ELF-1 (cell line): ENCODE measurements around the gene ODAD3.
"Not testable (repeated sequence)": the region's sequence is repeated elsewhere in the genome, so short reads cannot be mapped to it uniquely, and the experiment has no call there.

Experiments
- DNase-seq: peaks from one replicate; pipeline ENCODE4 v3.0.0-alpha.2; 2016; ENCODE audit warnings: low read depth, low spot score

Gene ODAD3

GRCh38 chr19:11435057-11435832, at the start of gene ODAD3, which contains the start of gene PRKCSH:
TSS of gene ODAD3 (minus strand) at chr19:11435121. CDS start at chr19:11435016, 105 bp downstream.
TSS of gene PRKCSH (plus strand) at chr19:11435635. CDS start at chr19:11436118, 483 bp downstream.
- DNase-seq = peak; percentile 100

GRCh38 chr19:11483366-11484111, 48.6 kb upstream of the ODAD3 start:
- peak; percentile 31 for DNase-seq

- DNase-seq = peak; percentile 87
Measured at GRCh38 chr19:11482384-11483050, 47.6 kb upstream of the ODAD3 start.

GRCh38 chr19:11481534-11482383, 46.8 kb upstream of the ODAD3 start:
- peak; percentile 89 for DNase-seq

GRCh38 chr19:11480715-11481533, 46.0 kb upstream of the ODAD3 start, which contains the start of gene ELAVL3:
TSS of gene ELAVL3 (minus strand) at chr19:11481046. CDS start at chr19:11480608, 438 bp downstream.
- DNase-seq = peak; percentile 36

- DNase-seq = no peak
Measured at GRCh38 chr19:11479898-11480714, 45.2 kb upstream of the ODAD3 start.

- DNase-seq = peak; percentile 88
Measured at GRCh38 chr19:11479090-11479897, 44.4 kb upstream of the ODAD3 start.

GRCh38 chr19:11478167-11479089, 43.5 kb upstream of the ODAD3 start:
- DNase-seq = no peak

GRCh38 chr19:11475861-11476260, 40.9 kb upstream of the ODAD3 start:
- DNase-seq = no peak

- not testable (repeated sequence) for DNase-seq
Measured at GRCh38 chr19:11475343-11475742, 40.4 kb upstream of the ODAD3 start.

- no peak for DNase-seq
Measured at GRCh38 chr19:11473725-11474124, 38.8 kb upstream of the ODAD3 start.

GRCh38 chr19:11468266-11468845, 33.4 kb upstream of the ODAD3 start:
- not testable (repeated sequence) for DNase-seq

- peak; percentile 34 for DNase-seq
Measured at GRCh38 chr19:11465600-11465999, 30.7 kb upstream of the ODAD3 start.

GRCh38 chr19:11464333-11465265, 29.7 kb upstream of the ODAD3 start:
- no peak for DNase-seq

GRCh38 chr19:11463391-11463790, 28.5 kb upstream of the ODAD3 start:
- DNase-seq = no peak

- DNase-seq = no peak
Measured at GRCh38 chr19:11461453-11461852, 26.5 kb upstream of the ODAD3 start.
